Panc1 (cell line): ENCODE measurements around the gene NDUFB2. TPM values are rescaled to one million over a fixed set of nuclear protein-coding genes. Genes with fewer than 3 reads are reported as not detected.

ENCODE experiments used
- ATAC-seq: fragments of 200-7000 bp; cut with Tn5 transposase; 2 replicates; pipeline ENCODE4 v1.9.1; 2020; ENCODE audit warnings: mild to moderate bottlenecking, moderate library complexity
- BruUV-seq: library from RNA; stranded (reverse); fragments of 400-500 nt; replicated peaks from 2 replicates; lab custom pipeline; 2021; lab: Mats Ljungman, UMichigan
- CTCF ChIA-PET: fragments of 300-600 bp; sonication (Branson Sonifier 250); formaldehyde crosslinking; loops from one replicate; lab custom pipeline; 2022; ENCODE audit warnings: antibody characterized with exemption; lab: Charles Lee
- POLR2A ChIA-PET: fragments of 300-600 bp; sonication (Branson Sonifier 250); formaldehyde crosslinking; loops from one replicate; lab custom pipeline; 2022; ENCODE audit warnings: antibody characterized with exemption; lab: Charles Lee
- DNase-seq: peaks from one replicate; pipeline ENCODE4 v3.0.0-alpha.2; 2010; ENCODE audit warnings: low read depth, low spot score
- H3K27ac ChIP-seq: 2 replicates; pipeline ENCODE4 v1.5.1; 2011; ENCODE audit warnings: mild to moderate bottlenecking, low read length, inconsistent platforms
- H3K27me3 ChIP-seq: fragments of 200-500 bp; sonication (Bioruptor generic); 2 replicates; pipeline ENCODE4 v1.6.0; 2014; ENCODE audit warnings: low read length, inconsistent platforms; ENCODE audit not compliant: control insufficient read depth, insufficient read depth
- H3K36me3 ChIP-seq: fragments of 200-500 bp; sonication (Bioruptor generic); 2 replicates; pipeline ENCODE4 v1.5.1; 2014; ENCODE audit warnings: inconsistent platforms, mild to moderate bottlenecking, low read length, moderate library complexity; ENCODE audit not compliant: control insufficient read depth, insufficient read depth
- H3K4me1 ChIP-seq: 2 replicates; pipeline ENCODE4 v1.5.1; 2011; ENCODE audit warnings: inconsistent platforms, mild to moderate bottlenecking, low read length, moderate library complexity; ENCODE audit not compliant: control insufficient read depth, insufficient read depth
- H3K4me3 ChIP-seq, 2 experiments: 2 replicates each; pipeline ENCODE4 v1.5.1; 2011 to 2012; ENCODE audit warnings: low read depth in 2 of 2, low read length in 2 of 2, mild to moderate bottlenecking in 2 of 2, inconsistent platforms in 1 of 2, moderate library complexity in 1 of 2
- H3K9me3 ChIP-seq: fragments of 200-500 bp; sonication (Bioruptor generic); 2 replicates; pipeline ENCODE4 v1.5.1; 2014; ENCODE audit warnings: low read depth, mild to moderate bottlenecking, inconsistent platforms, low read length, moderate library complexity; ENCODE audit not compliant: control insufficient read depth, insufficient read depth
- CTCF ChIP-seq: fragments of 450-650 bp; IDR thresholded peaks from 2 replicates; pipeline ENCODE4 v1.5.1; 2017; ENCODE audit warnings: mild to moderate bottlenecking
- POLR2AphosphoS5 ChIP-seq: IDR thresholded peaks from 2 replicates; pipeline ENCODE4 v1.6.1; 2012; ENCODE audit warnings: mild to moderate bottlenecking, low read depth, low read length, moderate library complexity
- SIN3A ChIP-seq: IDR thresholded peaks from 2 replicates; pipeline ENCODE4 v1.6.1; 2012; ENCODE audit warnings: low read depth, mild to moderate bottlenecking, low read length, moderate library complexity, borderline replicate concordance; ENCODE audit not compliant: insufficient read depth
- TCF7L2 ChIP-seq: IDR thresholded peaks from 2 replicates; pipeline ENCODE4 v1.6.1; 2011; ENCODE audit warnings: mild to moderate bottlenecking, low read depth, low read length, inconsistent platforms
- in situ Hi-C: cut with HindIII; loops from 2 replicates; pipeline ENCODE4 v1.10.0; 2016; ENCODE audit warnings: low sequenced_read_pairs, low pct_unique_long_range_greater_than_20kb
- intact Hi-C: fragments of 100-400 bp; cut with micrococcal nuclease; formaldehyde crosslinking; loops from one replicate; pipeline ENCODE4 v1.10.0; 2022; ENCODE audit not compliant: unreplicated experiment
- total RNA-seq: library from RNA; stranded (reverse); gene quantifications from one replicate; pipeline ENCODE4 v1.2.1, GENCODE V29; 2021; ENCODE audit not compliant: unreplicated experiment
- TF ChIP-seq, protein P1 (sequence below), 2 experiments: IDR thresholded peaks; 2 replicates each; pipeline ENCODE4 v1.6.1; 2011 to 2012; ENCODE audit warnings: low read depth in 2 of 2, control low read depth in 1 of 2, low read length in 1 of 2, mild to moderate bottlenecking in 1 of 2, moderate library complexity in 1 of 2; ENCODE audit not compliant: insufficient read depth in 1 of 2

The NDUFB2 gene
- total RNA-seq, 1 experiment from 2014 or later = 246 TPM

DNA sequence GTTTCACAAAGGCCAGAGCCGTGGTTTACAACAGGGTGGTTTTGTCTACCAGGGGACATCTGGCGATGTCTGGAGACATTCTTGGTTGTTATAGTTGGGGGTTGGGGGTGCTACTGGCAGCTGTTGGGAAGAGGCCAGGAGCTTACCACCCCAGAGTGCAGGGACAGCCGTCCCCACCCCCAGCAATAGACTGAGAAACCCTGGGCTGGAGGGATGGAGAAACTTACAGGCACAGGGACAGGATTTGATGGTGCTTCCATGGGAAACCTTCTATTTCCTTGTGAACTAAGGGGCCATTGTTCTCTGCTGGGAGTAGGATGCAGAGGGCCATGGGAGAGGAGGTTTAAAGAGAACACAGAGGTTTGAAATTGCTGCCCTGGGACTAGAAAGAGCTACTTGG lies 12.9 kb upstream of the NDUFB2 start:
- DNase-seq (no peak), ATAC-seq (no peak)
- TF ChIP-seq, protein P1, sequence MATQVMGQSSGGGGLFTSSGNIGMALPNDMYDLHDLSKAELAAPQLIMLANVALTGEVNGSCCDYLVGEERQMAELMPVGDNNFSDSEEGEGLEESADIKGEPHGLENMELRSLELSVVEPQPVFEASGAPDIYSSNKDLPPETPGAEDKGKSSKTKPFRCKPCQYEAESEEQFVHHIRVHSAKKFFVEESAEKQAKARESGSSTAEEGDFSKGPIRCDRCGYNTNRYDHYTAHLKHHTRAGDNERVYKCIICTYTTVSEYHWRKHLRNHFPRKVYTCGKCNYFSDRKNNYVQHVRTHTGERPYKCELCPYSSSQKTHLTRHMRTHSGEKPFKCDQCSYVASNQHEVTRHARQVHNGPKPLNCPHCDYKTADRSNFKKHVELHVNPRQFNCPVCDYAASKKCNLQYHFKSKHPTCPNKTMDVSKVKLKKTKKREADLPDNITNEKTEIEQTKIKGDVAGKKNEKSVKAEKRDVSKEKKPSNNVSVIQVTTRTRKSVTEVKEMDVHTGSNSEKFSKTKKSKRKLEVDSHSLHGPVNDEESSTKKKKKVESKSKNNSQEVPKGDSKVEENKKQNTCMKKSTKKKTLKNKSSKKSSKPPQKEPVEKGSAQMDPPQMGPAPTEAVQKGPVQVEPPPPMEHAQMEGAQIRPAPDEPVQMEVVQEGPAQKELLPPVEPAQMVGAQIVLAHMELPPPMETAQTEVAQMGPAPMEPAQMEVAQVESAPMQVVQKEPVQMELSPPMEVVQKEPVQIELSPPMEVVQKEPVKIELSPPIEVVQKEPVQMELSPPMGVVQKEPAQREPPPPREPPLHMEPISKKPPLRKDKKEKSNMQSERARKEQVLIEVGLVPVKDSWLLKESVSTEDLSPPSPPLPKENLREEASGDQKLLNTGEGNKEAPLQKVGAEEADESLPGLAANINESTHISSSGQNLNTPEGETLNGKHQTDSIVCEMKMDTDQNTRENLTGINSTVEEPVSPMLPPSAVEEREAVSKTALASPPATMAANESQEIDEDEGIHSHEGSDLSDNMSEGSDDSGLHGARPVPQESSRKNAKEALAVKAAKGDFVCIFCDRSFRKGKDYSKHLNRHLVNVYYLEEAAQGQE (IDR thresholded peaks at IDR 0.05; ENCODE audit: insufficient read depth in 1 of 2, low read depth in 2 of 2, low read length in 1 of 2) = no peak
- TF ChIP-seq TCF7L2 = no peak
- no peak for TF ChIP-seq POLR2AphosphoS5
- no peak for TF ChIP-seq SIN3A
- no peak for TF ChIP-seq CTCF
- CTCF ChIA-PET = no interaction called here
- H3K9me3 ChIP-seq = no peaks in the 10 kb centered on the region
- H3K4me1 ChIP-seq = no peaks in the 10 kb centered on the region
- no TSS peak for BruUV-seq
- intact Hi-C loops = no loop called here
- H3K27me3 ChIP-seq = no peaks in the 10 kb centered on the region
- H3K4me3 ChIP-seq = no peak overlapping the region
- in situ Hi-C loops = no loop called here
- no peak overlapping the region for H3K27ac ChIP-seq
- POLR2A ChIA-PET = interaction anchor here (0.6 kb wide), 1 partner anchor 127 kb away, joined by 3 read pairs; no protein-coding TSS in a partner anchor
- H3K36me3 ChIP-seq = no peaks in the 10 kb centered on the region

DNA sequence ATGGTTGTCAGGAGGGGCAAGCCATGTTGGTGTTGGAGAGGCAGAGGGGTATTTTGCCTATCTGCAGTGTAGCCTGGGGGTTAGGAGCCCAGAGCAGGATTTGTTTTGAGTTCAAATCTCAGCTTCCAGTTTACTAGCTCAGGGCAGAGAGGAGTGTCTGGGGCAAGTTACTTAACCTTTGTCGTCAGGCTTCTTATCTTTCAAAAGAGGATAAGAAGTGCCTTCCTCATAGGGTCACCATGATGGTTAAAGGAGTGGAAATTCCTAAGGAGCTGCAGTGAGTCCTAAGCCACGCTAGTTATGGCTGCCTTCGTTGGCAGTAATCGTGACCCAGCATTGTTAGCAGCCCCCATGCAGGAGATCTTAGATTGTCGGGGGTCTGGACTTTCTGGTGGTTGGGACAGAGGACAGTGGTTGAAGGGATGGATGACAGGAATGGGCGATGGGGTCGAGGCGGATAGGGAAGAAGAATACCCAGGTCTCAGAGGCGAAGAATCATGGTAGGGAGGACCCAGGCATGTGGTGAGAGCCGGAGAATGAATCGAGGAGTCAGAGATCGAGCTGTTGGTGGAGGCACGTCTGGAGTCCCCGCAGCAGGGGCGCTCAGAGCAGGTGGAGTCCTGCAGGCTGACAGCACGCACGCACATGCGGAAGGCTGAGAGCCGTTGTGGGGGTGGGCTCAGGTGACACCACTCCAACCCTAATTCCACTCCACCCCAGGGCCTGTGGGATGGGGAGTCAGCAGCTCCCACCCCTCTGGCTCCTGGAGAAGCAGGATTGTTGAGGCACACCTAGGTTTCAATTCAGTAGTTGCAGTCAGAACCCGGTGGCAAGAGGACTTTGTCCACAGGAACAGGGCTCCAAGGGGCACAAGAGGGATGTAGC lies 12.2 kb upstream of the NDUFB2 start:
- no TSS peak for BruUV-seq
- intact Hi-C loops (no loop called here), in situ Hi-C loops (no loop called here)
- H3K27me3 ChIP-seq = no peaks in the 10 kb centered on the region
- no peak for ATAC-seq
- ChIA-PET POLR2A (no interaction called here), CTCF (no interaction called here)
- H3K4me1 ChIP-seq = no peaks in the 10 kb centered on the region
- no peaks in the 10 kb centered on the region for H3K36me3 ChIP-seq
- TF ChIP-seq POLR2AphosphoS5 (no peak), CTCF (no peak)
- H3K27ac ChIP-seq = no peak overlapping the region
- H3K9me3 ChIP-seq = no peaks in the 10 kb centered on the region
- no peak for DNase-seq
- no peak overlapping the region for H3K4me3 ChIP-seq
